ENCODE results near the gene TMEM130. TPM values are rescaled to one million over a fixed set of nuclear protein-coding genes. Genes with fewer than 3 reads are reported as not detected.

TMEM130 gene
- total RNA-seq, 4 donors from 2014 or later, result 1.6 TPM; not detected in 3

GRCh38 chr7:98866351-98866750, 3.5 kb downstream of the TMEM130 start:
- H3K36me3 ChIP-seq, result no peaks in the 10 kb centered on the region
- H3K27me3 ChIP-seq, result peaks cover 0 to 6% of the 10 kb centered on the region in 2 donors
- peaks cover 0 to 13% (median 4%) of the 10 kb centered on the region in 4 donors for H3K4me1 ChIP-seq
- peak in 1 of 3 donors; percentile 18 for DNase-seq
- no peak for TF ChIP-seq POLR2A (IDR thresholded peaks at IDR 0.05)
- TF ChIP-seq CTCF (IDR thresholded peaks at IDR 0.05), result no peak
- H3K4me3 ChIP-seq, result no peak overlapping the region
- H3K9me3 ChIP-seq, result no peaks in the 10 kb centered on the region
- H3K27ac ChIP-seq, result no peak overlapping the region

- H3K36me3 ChIP-seq, result no peaks in the 10 kb centered on the region
- no peak overlapping the region for H3K27ac ChIP-seq
- peaks cover 0 to 6% (median 3%) of the 10 kb centered on the region in 4 donors for H3K4me1 ChIP-seq
- no peaks in the 10 kb centered on the region for H3K27me3 ChIP-seq
- no peaks in the 10 kb centered on the region for H3K9me3 ChIP-seq
- TF ChIP-seq CTCF (IDR thresholded peaks at IDR 0.05), result no peak
- TF ChIP-seq POLR2A (IDR thresholded peaks at IDR 0.05), result no peak
- DNase-seq, result no peak
- no peak overlapping the region for H3K4me3 ChIP-seq
Measured at GRCh38 chr7:98864731-98865453, 4.9 kb downstream of the TMEM130 start.

- H3K27me3 ChIP-seq, result no peaks in the 10 kb centered on the region
- no peak overlapping the region for H3K27ac ChIP-seq
- H3K4me1 ChIP-seq, result no peaks in the 10 kb centered on the region
- no peak for DNase-seq
- no peak overlapping the region for H3K4me3 ChIP-seq
- no peak for TF ChIP-seq CTCF (IDR thresholded peaks at IDR 0.05)
- no peak for TF ChIP-seq POLR2A (IDR thresholded peaks at IDR 0.05)
- H3K9me3 ChIP-seq, result no peaks in the 10 kb centered on the region
- H3K36me3 ChIP-seq, result no peaks in the 10 kb centered on the region
Measured at GRCh38 chr7:98863601-98864000, 6.2 kb downstream of the TMEM130 start.

- no peaks in the 10 kb centered on the region for H3K27me3 ChIP-seq
- H3K27ac ChIP-seq, result no peak overlapping the region
- no peak for DNase-seq
- no peak overlapping the region for H3K4me3 ChIP-seq
- H3K36me3 ChIP-seq, result no peaks in the 10 kb centered on the region
- TF ChIP-seq POLR2A (IDR thresholded peaks at IDR 0.05), result no peak
- TF ChIP-seq CTCF (IDR thresholded peaks at IDR 0.05), result no peak
- H3K9me3 ChIP-seq, result no peaks in the 10 kb centered on the region
- H3K4me1 ChIP-seq, result no peaks in the 10 kb centered on the region
Measured at GRCh38 chr7:98862716-98863420, 6.9 kb downstream of the TMEM130 start.

- TF ChIP-seq CTCF (IDR thresholded peaks at IDR 0.05) (no peak), POLR2A (IDR thresholded peaks at IDR 0.05) (no peak)
- DNase-seq, result no peak
Measured at GRCh38 chr7:98862203-98862602, 7.6 kb downstream of the TMEM130 start.

More at GRCh38 chr7:98862203-98862602, 7.6 kb downstream of the TMEM130 start:
- no peak overlapping the region for H3K4me3 ChIP-seq
- H3K36me3 ChIP-seq, result no peaks in the 10 kb centered on the region
- H3K9me3 ChIP-seq, result no peaks in the 10 kb centered on the region
- H3K4me1 ChIP-seq, result no peaks in the 10 kb centered on the region
- no peak overlapping the region for H3K27ac ChIP-seq
- H3K27me3 ChIP-seq, result no peaks in the 10 kb centered on the region

Data from Peyer's patch (tissue), 4 donors.